CD4-positive, CD25-positive, alpha-beta regulatory T cell (primary cell): ENCODE results near the gene RAMACL. TPM values are rescaled to one million over a fixed set of nuclear protein-coding genes. Genes with fewer than 3 reads are reported as not detected.
A peak's percentile ranks its signal among the peaks of the same experiment; 100 is the strongest.

Experiments used
- ATAC-seq, 2 donors: fragments of 150-1000 bp; cut with Tn5 transposase; one replicate each; pipeline ENCODE4 v1.10.0; 2021; ENCODE audit warnings: low read depth in 2 of 2, moderate number of reproducible peaks in 2 of 2, moderate library complexity in 1 of 2
- DNase-seq, 3 donors: peaks; one replicate each; pipeline versions ENCODE4 v3.0.0 to v3.0.0-alpha.2; 2012 to 2022; ENCODE audit warnings: mixed read lengths in 1 of 3
- H3K27ac ChIP-seq: one replicate; pipeline ENCODE4 v1.7.0; 2013; ENCODE audit warnings: mild to moderate bottlenecking, low read length; ENCODE audit not compliant: insufficient read depth, poor library complexity, severe bottlenecking
- H3K27me3 ChIP-seq: one replicate; pipeline ENCODE4 v1.7.0; 2013; ENCODE audit warnings: low read length; ENCODE audit not compliant: control insufficient read depth, insufficient read depth
- H3K36me3 ChIP-seq: one replicate; pipeline ENCODE4 v1.7.0; 2013; ENCODE audit warnings: mild to moderate bottlenecking, low read length, moderate library complexity; ENCODE audit not compliant: control insufficient read depth, insufficient read depth
- H3K4me1 ChIP-seq: 2 replicates; pipeline ENCODE4 v1.7.0; 2013; ENCODE audit warnings: mild to moderate bottlenecking, low read length; ENCODE audit not compliant: insufficient read depth, control insufficient read depth, poor library complexity, severe bottlenecking
- H3K4me3 ChIP-seq: one replicate; pipeline ENCODE4 v1.7.0; 2013; ENCODE audit warnings: low read depth, mild to moderate bottlenecking, low read length, moderate library complexity
- H3K9me3 ChIP-seq, 2 experiments: 1 replicate in 1 of 2; 2 replicates in 1 of 2; pipeline ENCODE4 v1.7.0; 2013; ENCODE audit warnings: low read length in 2 of 2, mild to moderate bottlenecking in 1 of 2, moderate library complexity in 1 of 2; ENCODE audit not compliant: control insufficient read depth in 2 of 2
- H3K27ac Mint-ChIP-seq, 3 donors: one replicate each; pipeline ENCODE4 v1.8.0; 2020 to 2022; ENCODE audit warnings: mild to moderate bottlenecking in 3 of 3, mixed read lengths in 3 of 3, moderate library complexity in 2 of 3
- H3K27me3 Mint-ChIP-seq: one replicate; pipeline ENCODE4 v1.8.0; 2022; ENCODE audit warnings: mild to moderate bottlenecking, mixed read lengths
- H3K36me3 Mint-ChIP-seq: one replicate; pipeline ENCODE4 v1.8.0; 2020; ENCODE audit warnings: mixed read lengths
- H3K4me1 Mint-ChIP-seq, 4 donors: one replicate each; pipeline ENCODE4 v1.8.0; 2020 to 2022; ENCODE audit warnings: mixed read lengths in 4 of 4, mild to moderate bottlenecking in 1 of 4
- H3K4me3 Mint-ChIP-seq, 4 donors: one replicate each; pipeline ENCODE4 v1.8.0; 2020 to 2022; ENCODE audit warnings: mild to moderate bottlenecking in 4 of 4, mixed read lengths in 4 of 4, moderate library complexity in 3 of 4
- H3K9me3 Mint-ChIP-seq, 7 donors: one replicate each; pipeline ENCODE4 v1.8.0; 2020 to 2022; ENCODE audit warnings: mixed read lengths in 7 of 7, mild to moderate bottlenecking in 3 of 7, moderate library complexity in 2 of 7
- polyA plus RNA-seq, 4 donors: library from polyadenylated mRNA; unstranded; fragments of 300-500 nt; fragmentation: Illumina TruSeq; gene quantifications; one replicate each; pipeline ENCODE4 v1.2.3, GENCODE V29; 2021
- total RNA-seq: library from RNA; stranded (reverse); gene quantifications from one replicate; pipeline ENCODE4 v1.2.3, GENCODE V29; 2022

Gene RAMACL
- total and polyA plus RNA-seq, 5 donors from 2014 or later: 0.16 to 0.52 (median 0.33) TPM

- peaks cover 0 to 16% (median 6%) of the 10 kb centered on the region in 4 donors for H3K4me1 Mint-ChIP-seq
- H3K9me3 Mint-ChIP-seq: peaks cover 0 to 1% (median 0%) of the 10 kb centered on the region in 7 donors
- H3K27me3 Mint-ChIP-seq: no peaks in the 10 kb centered on the region
- H3K4me3 Mint-ChIP-seq: no peak overlapping the region
- H3K27ac Mint-ChIP-seq: peak overlapping the region in 1 of 3 donors; percentile 38
- ATAC-seq (no peak), DNase-seq (no peak)
- no peak overlapping the region for H3K4me3 ChIP-seq
- no peaks in the 10 kb centered on the region for H3K36me3 ChIP-seq
- no peaks in the 10 kb centered on the region for H3K9me3 ChIP-seq
- H3K36me3 Mint-ChIP-seq: peaks cover 25% of the 10 kb centered on the region
- no peak overlapping the region for H3K27ac ChIP-seq
- H3K27me3 ChIP-seq: no peaks in the 10 kb centered on the region
- H3K4me1 ChIP-seq: peaks cover 9% of the 10 kb centered on the region
Measured at GRCh38 chr6:166534658-166535406, 51.6 kb downstream of the RAMACL start.

- Histone ChIP-seq H3K27me3 (no peaks in the 10 kb centered on the region), H3K4me1 (no peaks in the 10 kb centered on the region), H3K27ac (no peak overlapping the region), H3K9me3 (no peaks in the 10 kb centered on the region), H3K4me3 (no peak overlapping the region), H3K36me3 (no peaks in the 10 kb centered on the region)
- DNase-seq: no peak
- Mint-ChIP-seq H3K27ac (no peak overlapping the region), H3K4me3 (no peak overlapping the region), H3K9me3 (peaks cover 0 to 4% (median 0%) of the 10 kb centered on the region in 7 donors), H3K36me3 (peaks cover 25% of the 10 kb centered on the region), H3K27me3 (no peaks in the 10 kb centered on the region), H3K4me1 (peaks cover 0 to 2% (median 0%) of the 10 kb centered on the region in 4 donors)
- no peak for ATAC-seq
Measured at GRCh38 chr6:166533205-166533824, 53.2 kb downstream of the RAMACL start.

Other genes with a start within 250 kb of the RAMACL start
- gene SFT2D1, start 244.1 kb downstream of the RAMACL start, total RNA-seq: 23.7 TPM
- gene SFT2D1, start 244.1 kb downstream of the RAMACL start, polyA plus RNA-seq: 100 to 1,000 TPM in 3 of 4 donors, 10 to 100 TPM in 1; 75.8 to 109 (median 106) TPM
- gene MPC1, start 203.7 kb downstream of the RAMACL start, total RNA-seq: 25.7 TPM
- gene MPC1, start 203.7 kb downstream of the RAMACL start, polyA plus RNA-seq: 10 to 100 TPM; 70.2 to 92.1 (median 79.2) TPM
- gene RPS6KA2, start 40.6 kb upstream of the RAMACL start, total RNA-seq: 5.2 TPM
- gene RPS6KA2, start 40.6 kb upstream of the RAMACL start, polyA plus RNA-seq: 1 to 10 TPM; 3.3 to 7.4 (median 4.6) TPM